Epithelial cell of proximal tubule (primary cell): ENCODE data around the gene SMIM12. TPM values are rescaled to one million over a fixed set of nuclear protein-coding genes. Genes with fewer than 3 reads are reported as not detected.

Experiments
- DNase-seq: peaks from one replicate; pipeline ENCODE4 v3.0.0-alpha.2; 2011; ENCODE audit warnings: low read depth
- H3K4me3 ChIP-seq: 2 replicates; pipeline ENCODE4 v1.5.1; 2011; ENCODE audit warnings: low read depth, mild to moderate bottlenecking, low read length
- CTCF ChIP-seq: conservative IDR thresholded peaks from 2 replicates; pipeline ENCODE4 v1.5.1; 2012; ENCODE audit warnings: low read depth, mild to moderate bottlenecking, low read length
- total RNA-seq: library from RNA; depleted of rRNA; stranded (reverse); fragments of >200 nt; gene quantifications from 2 replicates; pipeline ENCODE4 v1.2.3, GENCODE V29; 2015

SMIM12 gene
- total RNA-seq, 1 donor from 2014 or later, result 30.8 TPM

GRCh38 chr1:34896612-34897011 is 37.1 kb upstream of the SMIM12 start:
- DNase-seq, result no peak
- peak; percentile 34 for TF ChIP-seq CTCF

GRCh38 chr1:34889705-34890104 is 30.2 kb upstream of the SMIM12 start:
- no peak for DNase-seq
- no peak for TF ChIP-seq CTCF
- no peak overlapping the region for H3K4me3 ChIP-seq

More at GRCh38 chr1:34896612-34897011, 37.1 kb upstream of the SMIM12 start:
- no peak overlapping the region for H3K4me3 ChIP-seq

DNA sequence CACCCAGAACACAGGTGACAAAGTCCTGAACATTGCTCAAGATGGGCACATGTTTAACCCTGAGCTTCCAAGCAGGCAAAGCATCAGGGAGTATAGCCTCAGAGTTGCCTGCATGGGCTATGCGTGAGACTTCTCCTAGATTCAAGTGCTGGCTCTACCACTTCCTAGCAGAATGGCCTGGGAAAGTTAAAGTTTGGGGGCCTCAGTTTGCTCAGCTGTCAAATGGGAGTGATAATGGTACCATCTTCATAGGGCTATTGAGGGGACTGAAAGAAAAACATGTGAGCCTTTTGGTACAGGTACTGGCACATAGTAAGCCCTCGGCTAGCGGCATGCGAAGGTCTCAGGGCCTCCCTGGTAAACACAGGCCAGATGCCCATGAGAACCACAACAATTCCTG is 28.0 kb upstream of the SMIM12 start:
- no peak for TF ChIP-seq CTCF

GRCh38 chr1:34885405-34886247 is 26.1 kb upstream of the SMIM12 start:
- TF ChIP-seq CTCF, result no peak
- no peak overlapping the region for H3K4me3 ChIP-seq
- no peak for DNase-seq

More for the DNA sequence above, 28.0 kb upstream of the SMIM12 start:
- H3K4me3 ChIP-seq, result no peak overlapping the region
- no peak for DNase-seq

GRCh38 chr1:34884961-34885360 is 25.4 kb upstream of the SMIM12 start:
- H3K4me3 ChIP-seq, result no peak overlapping the region
- no peak for DNase-seq
- TF ChIP-seq CTCF, result no peak

GRCh38 chr1:34884536-34884935 is 25.0 kb upstream of the SMIM12 start:
- TF ChIP-seq CTCF, result no peak
- no peak for DNase-seq

DNA sequence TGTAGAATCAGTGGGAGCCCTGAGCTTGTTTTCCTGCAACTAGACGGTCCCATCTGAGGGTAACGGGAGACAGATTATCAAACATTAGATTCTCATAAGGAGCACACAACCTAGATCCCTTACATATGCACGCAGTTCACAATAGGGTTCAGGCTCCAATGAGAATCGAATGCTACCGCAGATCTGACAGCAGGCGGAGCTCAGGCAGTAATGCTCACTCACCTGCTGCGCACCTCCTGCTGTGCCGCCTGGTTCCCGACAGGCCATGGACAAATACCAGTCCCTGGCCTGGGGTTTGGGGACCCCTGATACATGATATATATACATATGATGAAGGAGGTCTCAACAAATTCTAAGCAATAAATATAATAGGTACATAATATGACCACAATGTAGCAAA is 19.7 kb upstream of the SMIM12 start:
- no peak overlapping the region for H3K4me3 ChIP-seq
- no peak for DNase-seq
- no peak for TF ChIP-seq CTCF

More at GRCh38 chr1:34884536-34884935, 25.0 kb upstream of the SMIM12 start:
- no peak overlapping the region for H3K4me3 ChIP-seq
